ENCODE results near the gene ZNF662. TPM values are rescaled to one million over a fixed set of nuclear protein-coding genes. Genes with fewer than 3 reads are reported as not detected.
A peak's percentile ranks its signal among the peaks of the same experiment; 100 is the strongest.

ZNF662 gene
- total RNA-seq, 1 experiment from 2014 or later = 0.04 TPM

DNA sequence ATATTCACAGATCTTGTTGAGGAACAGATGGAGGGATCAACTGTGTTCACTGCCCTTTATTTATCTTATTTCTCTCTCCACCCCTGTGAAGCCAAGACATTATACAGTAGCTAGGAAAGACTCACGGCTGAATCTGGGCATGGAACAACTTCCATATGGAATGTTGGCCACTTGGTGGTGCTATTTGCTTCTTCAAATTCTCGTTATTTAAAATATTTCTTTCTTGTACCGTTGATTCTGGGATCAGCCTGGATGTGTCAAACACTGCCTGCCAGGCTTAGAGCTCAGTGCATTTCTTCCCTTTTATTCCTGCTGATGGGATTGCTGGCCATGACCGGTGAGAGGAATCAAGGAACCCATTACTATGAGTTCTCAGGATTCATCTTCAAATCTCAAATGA, 55.7 kb downstream of the ZNF662 start:
- CTCF ChIA-PET = interaction anchor here (0.5 to 1.9 kb wide), 14 partner anchors 10 to 573 kb away, joined by 3 to 8 read pairs (median 4); no protein-coding TSS in a partner anchor
- H3K36me3 ChIP-seq (ENCODE audit: low read depth, low read length) = no peaks in the 10 kb centered on the region
- no peaks in the 10 kb centered on the region for H4K20me1 ChIP-seq (ENCODE audit: low read length)
- TF ChIP-seq EZH2 (IDR thresholded peaks at IDR 0.05; ENCODE audit: low read length, unreplicated experiment) = no peak
- TF ChIP-seq EZH2phosphoT487 (IDR thresholded peaks at IDR 0.05; ENCODE audit: borderline replicate concordance, low read length) = no peak
- TF ChIP-seq, protein P1, sequence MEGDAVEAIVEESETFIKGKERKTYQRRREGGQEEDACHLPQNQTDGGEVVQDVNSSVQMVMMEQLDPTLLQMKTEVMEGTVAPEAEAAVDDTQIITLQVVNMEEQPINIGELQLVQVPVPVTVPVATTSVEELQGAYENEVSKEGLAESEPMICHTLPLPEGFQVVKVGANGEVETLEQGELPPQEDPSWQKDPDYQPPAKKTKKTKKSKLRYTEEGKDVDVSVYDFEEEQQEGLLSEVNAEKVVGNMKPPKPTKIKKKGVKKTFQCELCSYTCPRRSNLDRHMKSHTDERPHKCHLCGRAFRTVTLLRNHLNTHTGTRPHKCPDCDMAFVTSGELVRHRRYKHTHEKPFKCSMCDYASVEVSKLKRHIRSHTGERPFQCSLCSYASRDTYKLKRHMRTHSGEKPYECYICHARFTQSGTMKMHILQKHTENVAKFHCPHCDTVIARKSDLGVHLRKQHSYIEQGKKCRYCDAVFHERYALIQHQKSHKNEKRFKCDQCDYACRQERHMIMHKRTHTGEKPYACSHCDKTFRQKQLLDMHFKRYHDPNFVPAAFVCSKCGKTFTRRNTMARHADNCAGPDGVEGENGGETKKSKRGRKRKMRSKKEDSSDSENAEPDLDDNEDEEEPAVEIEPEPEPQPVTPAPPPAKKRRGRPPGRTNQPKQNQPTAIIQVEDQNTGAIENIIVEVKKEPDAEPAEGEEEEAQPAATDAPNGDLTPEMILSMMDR (conservative IDR thresholded peaks at IDR 0.05; ENCODE audit: low read depth, low read length) = peak; percentile 81
- BruUV-seq (replicated peaks) = no TSS peak
- no peaks in the 10 kb centered on the region for H3K9me3 ChIP-seq (ENCODE audit: low read length)
- DNase-seq = peak; percentile 80
- no peaks in the 10 kb centered on the region for H3K79me2 ChIP-seq (ENCODE audit: low read length)
- no peak overlapping the region for H2AFZ ChIP-seq (ENCODE audit: low read length)
- intact Hi-C loops (cut with micrococcal nuclease) = loop anchor here (1.0 to 2.0 kb wide), 2 partner anchors 194 to 541 kb away; no protein-coding TSS in a partner anchor
- H3K4me3 ChIP-seq (ENCODE audit: low read length) = no peak overlapping the region
- ATAC-seq = peak; percentile 86
- H3K9me2 ChIP-seq (replicated peaks; ENCODE audit: low read length) = no peaks in the 10 kb centered on the region
- no peak overlapping the region for H3K4me2 ChIP-seq (ENCODE audit: low read length)
- H3K27ac ChIP-seq (ENCODE audit: low read length) = no peak overlapping the region
- H3K9ac ChIP-seq (ENCODE audit: low read length) = no peak overlapping the region
- no peaks in the 10 kb centered on the region; the same call in 1 of the 2 replicates for H3K27me3 ChIP-seq (ENCODE audit: low read length)
- no peaks in the 10 kb centered on the region for H3F3A ChIP-seq (ENCODE audit: low read length, unreplicated experiment)
- POLR2A ChIA-PET (ENCODE audit: unreplicated experiment) = no interaction called here
- H3K4me1 ChIP-seq (ENCODE audit: insufficient read depth, low read length) = no peaks in the 10 kb centered on the region

GRCh38 chr3:42963269-42963668, 57.3 kb downstream of the ZNF662 start:
- Histone ChIP-seq H3K27me3 (ENCODE audit: low read length) (no peaks in the 10 kb centered on the region; the same call in 1 of the 2 replicates), H3K9me3 (ENCODE audit: low read length) (no peaks in the 10 kb centered on the region), H4K20me1 (ENCODE audit: low read length) (no peaks in the 10 kb centered on the region), H3K4me3 (ENCODE audit: low read length) (no peak overlapping the region), H3K9ac (ENCODE audit: low read length) (no peak overlapping the region), H3K9me2 (replicated peaks; ENCODE audit: low read length) (no peaks in the 10 kb centered on the region), H3K79me2 (ENCODE audit: low read length) (no peaks in the 10 kb centered on the region), H3K4me2 (ENCODE audit: low read length) (no peak overlapping the region), H3K4me1 (ENCODE audit: insufficient read depth, low read length) (no peaks in the 10 kb centered on the region), H2AFZ (ENCODE audit: low read length) (no peak overlapping the region), H3K27ac (ENCODE audit: low read length) (no peak overlapping the region), H3K36me3 (ENCODE audit: low read depth, low read length) (no peaks in the 10 kb centered on the region), H3F3A (ENCODE audit: low read length, unreplicated experiment) (no peaks in the 10 kb centered on the region)
- TF ChIP-seq, protein P1 (conservative IDR thresholded peaks at IDR 0.05; ENCODE audit: low read depth, low read length) = no peak
- no peak for TF ChIP-seq EZH2 (IDR thresholded peaks at IDR 0.05; ENCODE audit: low read length, unreplicated experiment)
- TF ChIP-seq EZH2phosphoT487 (IDR thresholded peaks at IDR 0.05; ENCODE audit: borderline replicate concordance, low read length) = no peak
- no TSS peak for BruUV-seq (replicated peaks)
- intact Hi-C loops (cut with micrococcal nuclease) = no loop called here
- ATAC-seq (no peak), DNase-seq (no peak)
- ChIA-PET CTCF (no interaction called here), POLR2A (ENCODE audit: unreplicated experiment) (no interaction called here)

DNA sequence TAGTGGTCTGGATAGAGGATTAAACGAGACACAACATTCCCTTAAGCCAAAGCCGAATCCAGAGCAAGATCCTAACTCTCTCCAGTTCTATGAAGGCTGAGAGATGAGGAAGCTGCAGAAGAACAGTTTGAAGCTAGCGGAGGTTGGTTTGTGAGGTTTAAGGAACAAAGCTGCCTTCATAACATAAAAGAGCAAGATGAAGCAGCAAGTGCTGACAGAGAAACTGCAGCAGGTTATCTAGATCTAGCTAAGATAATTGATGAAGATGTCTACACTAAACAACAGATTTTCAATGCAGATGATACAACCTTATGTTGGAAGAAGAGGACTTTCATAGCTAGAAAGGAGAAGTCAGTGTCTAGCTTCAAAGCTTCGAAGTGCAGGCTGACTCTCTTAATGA, 58.3 kb downstream of the ZNF662 start:
- POLR2A ChIA-PET (ENCODE audit: unreplicated experiment) = no interaction called here
- intact Hi-C loops (cut with micrococcal nuclease) = no loop called here

More for the DNA sequence above, 58.3 kb downstream of the ZNF662 start:
- H3K9me3 ChIP-seq (ENCODE audit: low read length) = no peaks in the 10 kb centered on the region
- DNase-seq (no peak), ATAC-seq (no peak)
- H3K4me3 ChIP-seq (ENCODE audit: low read length) = no peak overlapping the region
- H3K4me2 ChIP-seq (ENCODE audit: low read length) = no peak overlapping the region
- CTCF ChIA-PET = no interaction called here
- H3K9me2 ChIP-seq (replicated peaks; ENCODE audit: low read length) = no peaks in the 10 kb centered on the region
- H3K79me2 ChIP-seq (ENCODE audit: low read length) = no peaks in the 10 kb centered on the region
- no TSS peak for BruUV-seq (replicated peaks)
- no peaks in the 10 kb centered on the region for H3K36me3 ChIP-seq (ENCODE audit: low read depth, low read length)
- H3K27ac ChIP-seq (ENCODE audit: low read length) = no peak overlapping the region
- TF ChIP-seq, protein P1 (conservative IDR thresholded peaks at IDR 0.05; ENCODE audit: low read depth, low read length) = no peak
- TF ChIP-seq EZH2phosphoT487 (IDR thresholded peaks at IDR 0.05; ENCODE audit: borderline replicate concordance, low read length) = no peak
- peaks cover 6% of the 10 kb centered on the region for H3K27me3 ChIP-seq (ENCODE audit: low read length)
- no peak overlapping the region for H3K9ac ChIP-seq (ENCODE audit: low read length)
- no peaks in the 10 kb centered on the region for H3K4me1 ChIP-seq (ENCODE audit: insufficient read depth, low read length)
- H2AFZ ChIP-seq (ENCODE audit: low read length) = no peak overlapping the region
- no peaks in the 10 kb centered on the region for H3F3A ChIP-seq (ENCODE audit: low read length, unreplicated experiment)
- H4K20me1 ChIP-seq (ENCODE audit: low read length) = no peaks in the 10 kb centered on the region

Measured in PC-3 (cell line).